Stimulated activated naive CD8-positive, alpha-beta T cell treated with anti-CD3 and anti-CD28 coated beads, Interleukin-15, Interleukin-2, amounts not matched to agents 100 U/mL and 50 U/mL, for 24 hours (primary cell): ENCODE results near the gene SH2B3.
"Not testable (repeated sequence)": the region's sequence is repeated elsewhere in the genome, so short reads cannot be mapped to it uniquely, and the experiment has no call there.

Experiments
- ATAC-seq: fragments of 150-1000 bp; cut with Tn5 transposase; one replicate; pipeline ENCODE4 v1.10.0; 2021
- DNase-seq: peaks from one replicate; pipeline ENCODE4 v3.0.0; 2021

Gene SH2B3

GRCh38 chr12:111387747-111388323, 17.9 kb upstream of the SH2B3 start:
- DNase-seq (no peak), ATAC-seq (no peak)

GRCh38 chr12:111389635-111390034, 16.1 kb upstream of the SH2B3 start:
- ATAC-seq (no peak), DNase-seq (no peak)

GRCh38 chr12:111390910-111391309, 14.8 kb upstream of the SH2B3 start:
- no peak for ATAC-seq
- DNase-seq, result no peak

- DNase-seq (no peak), ATAC-seq (no peak)
Observed at GRCh38 chr12:111393700-111394300, 11.9 kb upstream of the SH2B3 start.

GRCh38 chr12:111394480-111394879, 11.2 kb upstream of the SH2B3 start:
- DNase-seq (no peak), ATAC-seq (no peak)

- no peak for ATAC-seq
- DNase-seq, result no peak
Observed at GRCh38 chr12:111395336-111396187, 10.2 kb upstream of the SH2B3 start.

GRCh38 chr12:111396271-111396670, 9.5 kb upstream of the SH2B3 start:
- ATAC-seq, DNase-seq: not testable (repeated sequence)

- peak; percentile 84 for ATAC-seq
- DNase-seq, result peak; percentile 94
Observed at GRCh38 chr12:111396726-111397445, 8.8 kb upstream of the SH2B3 start.

GRCh38 chr12:111398530-111398929, 7.2 kb upstream of the SH2B3 start:
- DNase-seq (no peak), ATAC-seq (no peak)

GRCh38 chr12:111399741-111400404, 5.8 kb upstream of the SH2B3 start:
- ATAC-seq, DNase-seq: not testable (repeated sequence)

- DNase-seq, result no peak
Observed at GRCh38 chr12:111401167-111401605, 4.5 kb upstream of the SH2B3 start.

GRCh38 chr12:111402490-111402824, 3.3 kb upstream of the SH2B3 start:
- DNase-seq, result not testable (repeated sequence)

More at GRCh38 chr12:111401167-111401605, 4.5 kb upstream of the SH2B3 start:
- ATAC-seq, result no peak

GRCh38 chr12:111404362-111405148, 1.2 kb upstream of the SH2B3 start:
- DNase-seq, result peak; percentile 91
- ATAC-seq, result peak; percentile 36

More at GRCh38 chr12:111402490-111402824, 3.3 kb upstream of the SH2B3 start:
- ATAC-seq, result not testable (repeated sequence)

GRCh38 chr12:111405149-111405858, 419 bp upstream of the SH2B3 start:
- ATAC-seq (peak; percentile 76), DNase-seq (peak; percentile 100)

GRCh38 chr12:111406474-111407376, 1.0 kb downstream of the SH2B3 start:
- ATAC-seq (no peak), DNase-seq (peak; percentile 72)

GRCh38 chr12:111407377-111408115, 1.8 kb downstream of the SH2B3 start:
- ATAC-seq (no peak), DNase-seq (no peak)

- DNase-seq (no peak), ATAC-seq (no peak)
Observed at GRCh38 chr12:111408116-111408440, 2.4 kb downstream of the SH2B3 start.

GRCh38 chr12:111408686-111409402, 3.1 kb downstream of the SH2B3 start:
- ATAC-seq (no peak), DNase-seq (no peak)
